GM19193 (cell line): ENCODE measurements around the gene APIP.

Source experiments
- POLR2A ChIP-seq: IDR thresholded peaks from 4 replicates; pipeline ENCODE4 v1.6.1; 2011; ENCODE audit not compliant: insufficient read depth, insufficient read length; ENCODE audit errors: extremely low read depth

APIP gene, protein sequence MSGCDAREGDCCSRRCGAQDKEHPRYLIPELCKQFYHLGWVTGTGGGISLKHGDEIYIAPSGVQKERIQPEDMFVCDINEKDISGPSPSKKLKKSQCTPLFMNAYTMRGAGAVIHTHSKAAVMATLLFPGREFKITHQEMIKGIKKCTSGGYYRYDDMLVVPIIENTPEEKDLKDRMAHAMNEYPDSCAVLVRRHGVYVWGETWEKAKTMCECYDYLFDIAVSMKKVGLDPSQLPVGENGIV

DNA sequence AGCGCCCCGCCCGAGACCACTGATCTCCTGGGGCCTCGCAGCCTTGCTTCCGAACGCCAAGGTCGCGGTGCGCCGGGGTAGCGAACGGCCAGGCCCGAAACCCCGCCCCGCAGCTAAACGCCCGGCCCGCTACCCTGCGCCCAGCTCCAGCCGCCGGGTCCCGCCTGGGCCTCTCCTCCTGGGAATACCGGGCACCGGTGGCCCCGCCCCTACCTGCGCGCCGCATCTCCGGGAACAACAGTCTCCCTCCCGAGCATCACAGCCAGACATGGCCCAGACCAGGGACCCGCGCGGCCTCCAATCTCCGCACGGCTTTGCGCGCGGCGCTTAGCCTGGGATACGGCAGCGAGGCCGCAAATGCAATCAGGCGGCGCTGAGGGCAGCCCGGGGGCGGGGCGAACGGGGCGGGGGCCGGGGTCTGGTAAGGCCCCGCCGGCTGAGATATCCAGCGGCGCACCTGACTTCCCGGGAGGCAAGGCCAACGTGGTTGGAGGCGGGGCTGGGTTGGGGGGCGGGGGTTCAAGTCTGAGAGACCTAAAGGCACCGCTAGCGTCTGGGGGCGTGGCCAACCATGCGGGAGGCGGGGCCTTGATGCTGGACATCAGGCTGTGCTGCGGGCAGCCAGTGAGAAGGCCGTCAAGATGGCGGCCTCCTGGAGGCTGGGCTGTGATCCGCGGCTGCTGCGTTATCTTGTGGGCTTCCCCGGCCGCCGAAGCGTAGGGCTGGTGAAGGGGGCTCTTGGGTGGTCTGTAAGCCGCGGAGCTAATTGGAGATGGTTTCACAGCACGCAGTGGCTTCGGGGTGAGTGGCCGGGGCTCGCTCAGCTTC, at the start of gene APIP, which contains the start of gene PDHX:
Gene APIP, minus strand, starts transcription at position 365 of the 828 bp plus-strand sequence. Its CDS starts 95 bp downstream, at position 270.
Gene PDHX, plus strand, starts transcription at position 604 of the 828 bp plus-strand sequence. Its CDS starts 38 bp downstream, at position 642.
- TF ChIP-seq POLR2A, result peak; percentile 96

DNA sequence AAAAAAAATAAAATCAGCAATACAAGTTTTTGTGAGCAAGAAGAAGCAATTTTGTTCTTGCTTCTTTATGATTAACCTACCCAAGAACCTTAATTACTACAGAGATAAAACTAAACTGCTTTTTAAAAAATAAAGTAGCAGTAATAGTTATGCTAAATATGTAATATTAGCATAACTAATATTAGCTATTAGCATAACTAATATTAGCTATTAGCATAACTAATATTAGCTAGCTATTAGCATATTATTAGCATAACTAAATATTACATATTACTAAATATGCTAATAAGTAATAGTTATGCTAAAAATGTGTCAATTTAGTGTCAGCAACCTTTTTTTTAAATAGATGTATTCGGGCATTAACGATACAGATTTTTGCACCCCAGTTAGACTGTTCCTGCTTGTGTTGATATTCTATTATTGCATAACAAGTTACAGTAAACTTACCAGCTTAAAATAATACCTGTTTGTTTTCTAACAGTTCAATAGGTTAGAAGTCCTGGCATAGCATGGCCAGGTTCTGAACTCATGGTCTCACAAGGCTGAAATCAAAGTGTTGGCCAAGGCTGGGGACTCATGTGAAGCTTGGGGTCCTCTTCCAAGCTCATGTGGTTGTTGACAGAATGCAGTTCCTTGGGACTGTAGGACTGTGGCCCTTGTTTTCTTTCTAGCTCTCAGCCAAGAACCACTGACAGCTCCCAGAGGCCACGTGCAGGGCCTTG, 48.6 kb upstream of the APIP start:
- TF ChIP-seq POLR2A, result no peak

DNA sequence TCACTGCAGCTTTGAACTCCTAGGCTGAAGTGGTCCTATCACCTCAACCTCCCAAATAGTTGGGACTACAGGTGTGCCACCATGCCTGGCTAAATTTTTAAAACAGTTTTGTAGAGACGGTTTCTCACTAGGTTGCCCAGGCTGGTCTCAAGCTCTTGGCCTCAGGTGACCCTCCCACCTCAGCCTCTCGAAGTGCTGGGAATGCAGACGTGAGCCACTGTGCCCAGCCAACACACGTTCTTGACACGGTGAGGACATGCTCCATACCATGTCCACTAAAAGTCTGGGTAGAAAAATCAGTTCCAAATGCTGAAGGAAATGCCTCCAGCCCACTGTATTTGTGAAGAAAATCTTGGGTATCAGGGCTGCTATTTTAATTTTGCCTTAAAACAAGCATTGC, 47.2 kb upstream of the APIP start:
- TF ChIP-seq POLR2A, result no peak

DNA sequence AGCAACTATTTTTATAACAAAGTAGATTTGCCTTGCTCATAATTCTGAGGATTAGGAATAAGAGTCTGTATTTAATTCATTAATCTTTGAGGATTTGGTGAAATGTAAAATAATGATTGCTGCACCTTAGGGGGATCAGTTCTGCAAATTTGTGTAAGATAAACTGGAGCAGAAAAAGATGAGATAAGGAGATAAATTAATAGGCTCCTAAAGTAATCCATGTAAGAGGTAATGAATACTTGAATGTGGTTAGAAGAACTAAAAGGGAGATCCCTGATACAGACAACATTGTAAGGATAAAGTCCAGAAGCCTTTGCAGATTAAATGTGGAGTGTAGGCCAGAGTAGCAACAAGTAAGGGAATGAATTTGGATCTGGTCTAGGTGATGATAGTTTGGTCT, 45.9 kb upstream of the APIP start:
- no peak for TF ChIP-seq POLR2A

DNA sequence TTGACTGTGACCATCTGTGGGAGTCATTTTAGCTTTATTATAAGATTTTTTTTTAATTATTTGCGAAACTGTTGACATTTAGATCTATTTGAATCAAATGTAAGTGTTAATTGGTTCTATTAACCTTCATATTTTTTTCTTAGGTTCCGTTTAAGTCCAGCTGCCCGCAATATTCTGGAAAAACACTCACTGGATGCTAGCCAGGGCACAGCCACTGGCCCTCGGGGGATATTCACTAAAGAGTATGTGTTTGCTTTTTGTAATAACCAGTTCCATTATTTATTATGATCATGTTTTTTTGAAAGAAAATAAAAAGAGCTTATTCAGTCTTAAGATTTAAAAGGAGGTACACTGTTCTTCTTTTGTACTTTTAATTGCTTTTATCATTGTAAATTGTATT, 44.1 kb upstream of the APIP start:
- no peak for TF ChIP-seq POLR2A

DNA sequence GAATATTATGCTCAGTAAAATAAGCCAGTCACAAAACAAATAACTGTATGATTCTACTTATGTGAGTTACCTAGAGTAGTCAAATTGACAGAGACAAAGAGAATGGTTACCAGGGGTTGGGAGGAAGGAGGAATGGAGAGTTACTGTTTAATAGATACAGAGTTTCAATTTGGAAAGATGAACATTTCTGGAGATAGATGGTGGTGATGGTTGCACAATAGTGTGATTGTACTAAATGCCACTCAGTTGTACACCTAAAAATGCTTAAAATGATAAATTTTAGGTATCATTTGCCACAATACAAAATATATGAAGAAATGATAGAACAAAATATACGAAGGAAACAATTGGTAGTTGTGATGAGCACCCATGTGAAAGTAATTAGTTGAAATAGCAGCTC, 43.6 kb upstream of the APIP start:
- TF ChIP-seq POLR2A, result no peak

DNA sequence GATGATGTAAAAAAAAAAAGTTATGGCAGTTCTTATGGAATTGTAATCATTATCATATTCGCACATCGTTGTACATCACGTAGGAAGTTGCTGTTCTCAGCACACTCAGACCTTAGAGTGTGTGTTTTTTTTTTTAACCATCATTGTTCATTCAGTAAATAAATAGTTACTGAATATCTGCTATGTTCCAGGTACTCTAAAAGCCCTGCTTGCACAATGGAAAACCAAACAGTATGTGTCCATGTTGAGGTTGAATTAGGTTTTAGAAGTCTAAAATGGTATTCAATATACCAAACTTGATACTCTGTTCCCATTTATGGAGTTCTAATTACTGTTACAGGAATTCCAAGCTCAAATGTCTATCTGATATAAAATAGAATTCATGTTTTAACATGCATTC, 41.4 kb upstream of the APIP start:
- no peak for TF ChIP-seq POLR2A

DNA sequence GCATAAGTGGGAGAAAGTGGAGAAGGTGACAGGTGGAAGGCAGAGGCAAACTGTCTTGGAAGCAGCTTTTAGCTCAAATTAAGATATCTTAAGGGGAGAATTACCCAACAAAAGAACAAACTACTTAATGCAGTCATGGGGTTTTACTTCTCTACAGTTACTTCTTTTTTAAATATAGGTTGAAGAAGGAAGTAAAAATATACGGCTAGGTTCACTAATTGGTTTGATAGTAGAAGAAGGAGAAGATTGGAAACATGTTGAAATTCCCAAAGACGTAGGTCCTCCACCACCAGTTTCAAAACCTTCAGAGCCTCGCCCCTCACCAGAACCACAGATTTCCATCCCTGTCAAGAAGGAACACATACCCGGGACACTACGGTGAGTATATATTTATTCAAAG, 41.0 kb upstream of the APIP start:
- no peak for TF ChIP-seq POLR2A

DNA sequence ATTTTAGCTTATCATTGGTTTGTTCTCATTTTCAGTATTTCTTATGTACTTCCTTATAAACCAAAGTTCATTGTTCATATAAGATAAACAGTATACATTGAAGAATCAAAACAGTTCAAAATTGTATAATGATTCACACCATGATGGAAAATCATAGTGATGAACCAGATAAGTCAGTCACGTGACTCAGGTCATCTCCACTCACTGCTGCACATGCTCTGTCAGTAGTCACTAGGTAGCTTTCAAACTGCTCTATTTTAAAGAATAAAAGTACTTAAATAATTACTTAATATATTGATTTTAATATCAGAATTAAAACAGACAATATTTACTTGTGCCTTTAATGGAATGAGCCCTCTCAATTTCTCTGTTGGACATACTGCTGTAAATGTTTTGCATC, 37.8 kb upstream of the APIP start:
- no peak for TF ChIP-seq POLR2A

DNA sequence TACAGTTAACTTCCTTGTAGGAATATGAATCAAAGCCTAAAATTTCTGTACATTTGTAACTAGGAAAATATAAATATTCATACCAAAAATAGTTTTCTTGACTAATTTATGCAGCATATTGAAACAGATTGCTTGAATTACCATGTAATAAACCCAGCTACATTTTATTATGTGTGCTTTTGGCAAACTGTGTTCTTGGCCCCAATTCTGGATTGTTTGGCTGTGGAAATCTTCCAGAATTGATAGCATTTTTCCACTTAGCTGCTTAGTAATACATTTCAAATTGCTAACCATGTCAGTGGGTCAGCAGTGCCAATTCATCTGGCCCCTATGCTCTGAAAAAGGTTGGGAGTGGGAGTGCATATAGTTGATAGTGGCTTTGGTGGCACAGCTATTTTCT, 32.5 kb upstream of the APIP start:
- TF ChIP-seq POLR2A, result no peak

DNA sequence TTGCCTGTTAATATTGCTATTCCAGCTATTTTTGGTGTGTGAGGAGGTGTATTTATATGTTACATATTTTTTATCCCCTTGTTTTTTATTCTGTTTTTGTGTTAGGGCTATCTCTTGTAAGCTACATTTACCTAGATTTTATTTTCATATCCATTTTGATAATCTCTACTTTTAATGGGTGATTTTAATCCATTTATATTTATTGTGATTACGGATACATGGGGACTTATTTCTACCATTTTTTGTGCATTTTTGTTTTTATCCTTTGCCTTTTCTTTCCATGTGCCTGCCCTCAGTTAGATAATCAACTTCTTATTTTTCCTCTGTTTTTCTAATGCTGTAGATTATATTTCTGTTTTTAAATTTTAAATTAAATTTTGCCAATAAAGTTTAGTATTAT, 28.5 kb upstream of the APIP start:
- no peak for TF ChIP-seq POLR2A

DNA sequence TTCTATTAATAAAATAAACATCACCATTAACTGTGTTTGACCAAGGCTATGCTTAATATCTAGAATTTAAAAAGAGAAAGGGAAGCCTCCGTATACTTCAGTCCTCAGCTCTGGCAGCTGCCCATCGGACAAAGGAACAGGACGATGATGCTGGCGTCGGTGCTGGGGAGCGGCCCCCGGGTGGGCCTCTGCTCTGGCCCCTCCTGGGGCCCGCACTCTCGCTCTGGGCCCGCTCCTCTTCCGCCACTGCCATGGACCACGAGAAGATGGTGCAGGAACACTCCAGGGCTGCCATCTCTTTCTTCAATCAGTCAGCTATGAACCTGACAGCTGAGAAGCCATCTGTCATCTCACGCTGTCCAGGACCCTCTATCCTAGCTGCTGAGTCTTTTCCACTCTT, 25.5 kb upstream of the APIP start:
- TF ChIP-seq POLR2A, result no peak

DNA sequence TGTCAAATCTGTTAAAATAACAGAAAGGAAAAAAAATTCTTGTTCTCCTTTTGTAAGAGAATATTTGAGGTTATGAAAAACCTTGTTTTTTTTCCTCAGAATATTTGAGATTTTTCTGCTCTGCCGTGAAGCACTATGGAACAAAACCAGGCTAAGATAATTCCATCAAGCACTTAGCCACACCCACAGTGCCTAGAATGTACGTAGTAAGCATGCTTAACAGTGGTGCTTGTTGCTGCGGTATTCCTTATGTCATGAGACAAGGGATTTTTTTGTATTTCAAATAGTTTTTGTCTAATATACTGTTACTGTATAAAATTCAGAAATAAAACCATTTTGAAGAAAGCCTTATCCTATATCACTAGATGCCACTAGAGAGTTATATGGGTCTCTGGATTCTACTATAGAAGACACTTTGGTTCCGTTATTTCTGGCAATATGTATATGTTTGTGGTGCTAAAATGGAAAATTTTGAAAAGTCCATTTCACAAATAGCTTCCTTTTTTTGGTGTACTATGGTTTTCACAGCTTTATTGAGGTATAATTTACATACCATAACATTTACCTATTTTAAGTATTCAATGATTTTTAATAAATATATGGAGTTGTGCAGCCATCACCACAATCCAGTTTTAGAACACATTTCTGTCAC, 24.0 kb upstream of the APIP start:
- no peak for TF ChIP-seq POLR2A

DNA sequence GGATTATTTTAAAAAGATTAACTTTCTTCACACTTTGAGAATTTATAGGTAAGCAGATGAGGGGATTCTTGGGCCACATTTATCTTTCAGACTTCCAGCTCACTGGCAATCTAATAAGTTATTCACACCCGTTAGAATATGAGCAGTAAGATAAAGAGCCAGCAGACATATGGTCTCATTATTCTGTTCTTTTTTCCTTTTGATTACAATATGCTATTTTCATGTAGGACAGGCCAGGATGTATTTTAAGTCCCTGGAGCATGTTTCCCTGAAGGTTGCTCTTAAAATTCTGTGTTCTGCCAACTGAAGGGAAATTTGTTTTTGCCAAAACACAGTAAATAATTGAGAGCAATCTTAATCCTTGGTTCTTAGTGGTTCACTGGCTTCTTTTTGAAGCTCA, 22.4 kb upstream of the APIP start:
- no peak for TF ChIP-seq POLR2A
